Neural cell (in vitro differentiated cells): ENCODE measurements around the gene RPS23. TPM values are rescaled to one million over a fixed set of nuclear protein-coding genes. Genes with fewer than 3 reads are reported as not detected.
A peak's percentile ranks its signal among the peaks of the same experiment; 100 is the strongest.

Source experiments
- H2AFZ ChIP-seq: fragments of 200-600, 300-800 bp; sonication (generic), shearing (Covaris generic); 2 replicates; pipeline ENCODE4 v1.6.0; 2014; ENCODE audit warnings: low read depth, mild to moderate bottlenecking, antibody characterized with exemption, low read length, moderate library complexity
- H3F3A ChIP-seq: fragments of 200-600 bp; shearing (Covaris generic); 2 replicates; pipeline ENCODE4 v1.6.1; 2016; ENCODE audit warnings: mild to moderate bottlenecking, moderate library complexity, mixed read lengths, antibody characterized with exemption, low read length; ENCODE audit not compliant: insufficient read depth, poor library complexity, severe bottlenecking
- H3K27ac ChIP-seq: fragments of 200-600, 300-800 bp; sonication (generic), shearing (Covaris generic); 2 replicates; pipeline ENCODE4 v1.5.1; 2014; ENCODE audit warnings: mild to moderate bottlenecking, low read length, moderate library complexity
- H3K27me3 ChIP-seq: fragments of 300-800, 200-600 bp; sonication (generic), shearing (Covaris generic); 2 replicates; pipeline ENCODE4 v1.6.0; 2014; ENCODE audit warnings: mild to moderate bottlenecking, low read depth, low read length, moderate library complexity; ENCODE audit not compliant: insufficient read depth
- H3K36me3 ChIP-seq: fragments of 300-800, 200-600 bp; sonication (generic), shearing (Covaris generic); 2 replicates; pipeline ENCODE4 v1.5.1; 2014; ENCODE audit warnings: mild to moderate bottlenecking, antibody characterized with exemption, low read length, moderate library complexity; ENCODE audit not compliant: insufficient read depth
- H3K4me2 ChIP-seq: fragments of 300-800, 200-600 bp; sonication (generic), shearing (Covaris generic); 2 replicates; pipeline ENCODE4 v1.6.0; 2014; ENCODE audit warnings: mild to moderate bottlenecking, low read length
- H3K4me3 ChIP-seq: fragments of 300-800, 200-600 bp; sonication (generic), shearing (Covaris generic); 2 replicates; pipeline ENCODE4 v1.5.1; 2014; ENCODE audit warnings: mild to moderate bottlenecking, low read length, moderate library complexity
- H3K79me2 ChIP-seq: fragments of 200-600 bp; shearing (Covaris generic); replicated peaks from 2 replicates; pipeline ENCODE4 v1.6.0; 2014; ENCODE audit warnings: mild to moderate bottlenecking, low read length, moderate library complexity; ENCODE audit not compliant: insufficient read depth
- H3K9ac ChIP-seq: fragments of 300-800, 200-600 bp; sonication (generic), shearing (Covaris generic); 2 replicates; pipeline ENCODE4 v1.6.1; 2016; ENCODE audit warnings: mild to moderate bottlenecking, low read length, mixed read lengths
- H3K9me2 ChIP-seq: fragments of 200-600 bp; shearing (Covaris generic); 2 replicates; pipeline ENCODE4 v1.6.1; 2016; ENCODE audit warnings: mild to moderate bottlenecking, low read length, mixed read lengths; ENCODE audit not compliant: insufficient read depth
- H3K9me3 ChIP-seq: fragments of 200-600, 300-800 bp; sonication (generic), shearing (Covaris generic); 2 replicates; pipeline ENCODE4 v1.6.1; 2016; ENCODE audit warnings: mild to moderate bottlenecking, mixed run types, low read length, moderate library complexity, mixed read lengths
- H4K20me1 ChIP-seq: fragments of 200-600 bp; shearing (Covaris generic); 2 replicates; pipeline ENCODE4 v1.6.1; 2016; ENCODE audit warnings: mild to moderate bottlenecking, mixed run types; ENCODE audit not compliant: insufficient read depth
- CTCF ChIP-seq: fragments of 450-650 bp; IDR thresholded peaks from 2 replicates; pipeline ENCODE4 v1.5.1; 2014; ENCODE audit warnings: antibody characterized with exemption, mild to moderate bottlenecking, moderate library complexity; ENCODE audit not compliant: poor library complexity, severe bottlenecking
- EP300 ChIP-seq: fragments of 450-650 bp; conservative IDR thresholded peaks from 2 replicates; pipeline ENCODE4 v1.6.1; 2014; ENCODE audit warnings: antibody characterized with exemption, mild to moderate bottlenecking, moderate library complexity; ENCODE audit not compliant: poor library complexity, severe bottlenecking
- EZH2 ChIP-seq: fragments of 200-600, 300-800 bp; shearing (Covaris generic), sonication (generic); IDR thresholded peaks from 2 replicates; pipeline ENCODE4 v1.6.1; 2014; ENCODE audit warnings: antibody characterized with exemption, low read length, borderline replicate concordance, mild to moderate bottlenecking; ENCODE audit not compliant: insufficient read depth, poor library complexity, severe bottlenecking
- MXI1 ChIP-seq: fragments of 450-650 bp; conservative IDR thresholded peaks from 2 replicates; pipeline ENCODE4 v1.6.1; 2014; ENCODE audit warnings: antibody characterized with exemption, mild to moderate bottlenecking; ENCODE audit not compliant: poor library complexity, severe bottlenecking
- POLR2AphosphoS5 ChIP-seq: IDR thresholded peaks from 2 replicates; pipeline ENCODE4 v1.6.1; 2012
- RAD21 ChIP-seq: fragments of 450-650 bp; conservative IDR thresholded peaks from 2 replicates; pipeline ENCODE4 v1.6.1; 2014; ENCODE audit warnings: antibody characterized with exemption, mild to moderate bottlenecking, moderate library complexity
- REST ChIP-seq: IDR thresholded peaks from 2 replicates; pipeline ENCODE4 v1.6.1; 2012; ENCODE audit warnings: borderline replicate concordance
- SMC3 ChIP-seq: fragments of 450-650 bp; conservative IDR thresholded peaks from 2 replicates; pipeline ENCODE4 v1.6.1; 2014; ENCODE audit warnings: antibody characterized with exemption, mild to moderate bottlenecking, moderate library complexity; ENCODE audit not compliant: poor library complexity
- TAF1 ChIP-seq: IDR thresholded peaks from 2 replicates; pipeline ENCODE4 v1.6.1; 2012; ENCODE audit warnings: low read depth
- polyA plus RNA-seq: library from polyadenylated mRNA; depleted of rRNA; stranded (reverse); fragments of >200 nt; gene quantifications from 2 replicates; pipeline ENCODE4 v1.2.3, GENCODE V29; 2014

The RPS23 gene
- polyA plus RNA-seq, 1 donor from 2014 or later = 2,396 TPM

GRCh38 chr5:82283893-82284292, 5.7 kb upstream of the RPS23 start:
- Histone ChIP-seq H3K27ac (no peak overlapping the region), H3K9ac (no peak overlapping the region), H3K9me2 (no peaks in the 10 kb centered on the region), H4K20me1 (no peaks in the 10 kb centered on the region), H3K79me2 (no peaks in the 10 kb centered on the region), H3K27me3 (no peaks in the 10 kb centered on the region), H3K36me3 (no peaks in the 10 kb centered on the region), H3F3A (no peaks in the 10 kb centered on the region), H2AFZ (no peak overlapping the region), H3K9me3 (no peaks in the 10 kb centered on the region), H3K4me3 (no peak overlapping the region), H3K4me2 (no peak overlapping the region)
- no peak for TF ChIP-seq SMC3
- no peak for TF ChIP-seq TAF1
- TF ChIP-seq CTCF = no peak
- no peak for TF ChIP-seq RAD21
- no peak for TF ChIP-seq EP300
- TF ChIP-seq POLR2AphosphoS5 = no peak
- TF ChIP-seq EZH2 = no peak
- TF ChIP-seq MXI1 = no peak
- TF ChIP-seq REST = no peak

GRCh38 chr5:82278711-82279370, 687 bp upstream of the RPS23 start:
- Histone ChIP-seq H3K27ac (peak overlapping the region; percentile 88), H3K9me3 (no peaks in the 10 kb centered on the region), H2AFZ (peak overlapping the region; percentile 95), H3K79me2 (peaks cover 16% of the 10 kb centered on the region), H4K20me1 (no peaks in the 10 kb centered on the region), H3K27me3 (no peaks in the 10 kb centered on the region), H3F3A (no peaks in the 10 kb centered on the region), H3K9me2 (no peaks in the 10 kb centered on the region), H3K9ac (peak overlapping the region; percentile 91), H3K4me2 (no peak overlapping the region), H3K36me3 (peaks cover 6% of the 10 kb centered on the region), H3K4me3 (peak overlapping the region; percentile 97)
- no peak for TF ChIP-seq POLR2AphosphoS5
- TF ChIP-seq CTCF = no peak
- no peak for TF ChIP-seq RAD21
- no peak for TF ChIP-seq EP300
- peak; percentile 18 for TF ChIP-seq TAF1
- TF ChIP-seq REST = no peak
